Measurements from ENCODE around the gene FANCI.

GRCh38 chr15:89316504-89316903 is 72.7 kb downstream of the FANCI start:
- no peak for TF ChIP-seq EZH2 (IDR thresholded peaks at IDR 0.05; ENCODE audit: borderline replicate concordance, low read depth, low read length, severe bottlenecking)
- no peak for TF ChIP-seq CTCF (IDR thresholded peaks at IDR 0.05; ENCODE audit: borderline replicate concordance, extremely low read depth, low read length, poor library complexity, severe bottlenecking)

Measured in DND-41 (cell line).